Measurements from ENCODE around the gene NEURL1B.
A peak's percentile ranks its signal among the peaks of the same experiment; 100 is the strongest.
"Not testable (repeated sequence)": the region's sequence is repeated elsewhere in the genome, so short reads cannot be mapped to it uniquely, and the experiment has no call there.

The NEURL1B gene

GRCh38 chr5:172700365-172701290 lies 59.6 kb downstream of the NEURL1B start:
- DNase-seq: no peak

- no peak for DNase-seq
Observed at GRCh38 chr5:172701291-172701656, 60.2 kb downstream of the NEURL1B start.

- DNase-seq: no peak
Observed at GRCh38 chr5:172703952-172704351, 62.9 kb downstream of the NEURL1B start.

GRCh38 chr5:172705576-172706084 lies 64.6 kb downstream of the NEURL1B start:
- DNase-seq: no peak

- DNase-seq: no peak
Observed at GRCh38 chr5:172706796-172707195, 65.7 kb downstream of the NEURL1B start.

- DNase-seq: no peak
Observed at GRCh38 chr5:172707285-172708182, 66.5 kb downstream of the NEURL1B start.

GRCh38 chr5:172708183-172708505 lies 67.1 kb downstream of the NEURL1B start:
- DNase-seq: no peak

GRCh38 chr5:172710676-172711075 lies 69.6 kb downstream of the NEURL1B start:
- no peak for DNase-seq

GRCh38 chr5:172711321-172711861 lies 70.3 kb downstream of the NEURL1B start:
- not testable (repeated sequence) for DNase-seq

GRCh38 chr5:172712610-172713009 lies 71.5 kb downstream of the NEURL1B start:
- DNase-seq: no peak

- DNase-seq: peak; percentile 25 to 53
Observed at GRCh38 chr5:172713113-172713808, 72.2 kb downstream of the NEURL1B start.

- no peak for DNase-seq
Observed at GRCh38 chr5:172713809-172714490, 72.9 kb downstream of the NEURL1B start.

GRCh38 chr5:172714491-172715420 lies 73.7 kb downstream of the NEURL1B start:
- peak; percentile 33 to 50 for DNase-seq

GRCh38 chr5:172715421-172715780 lies 74.3 kb downstream of the NEURL1B start:
- no peak for DNase-seq

GRCh38 chr5:172715931-172716682 lies 75.0 kb downstream of the NEURL1B start:
- DNase-seq: no peak

GRCh38 chr5:172716796-172717313 lies 75.8 kb downstream of the NEURL1B start:
- DNase-seq: peak; percentile 39 to 68

GRCh38 chr5:172717481-172718195 lies 76.6 kb downstream of the NEURL1B start:
- no peak for DNase-seq

GRCh38 chr5:172718527-172719114 lies 77.6 kb downstream of the NEURL1B start:
- DNase-seq: no peak

GRCh38 chr5:172719211-172719610 lies 78.1 kb downstream of the NEURL1B start:
- no peak for DNase-seq
